Choroid plexus epithelial cell (primary cell): ENCODE data around the gene GCNT4.

Experiments
- DNase-seq: peaks from one replicate; pipeline ENCODE4 v3.0.0-alpha.2; 2010; ENCODE audit warnings: low read depth
- H3K4me3 ChIP-seq: 2 replicates; pipeline ENCODE4 v1.5.1; 2011; ENCODE audit warnings: low read depth, mild to moderate bottlenecking, control low read depth, low read length, moderate library complexity
- TF ChIP-seq, protein P1 (sequence below): conservative IDR thresholded peaks from 2 replicates; pipeline ENCODE4 v1.5.1; 2011; ENCODE audit warnings: low read depth, mild to moderate bottlenecking, control low read depth, inconsistent platforms, low read length, moderate library complexity

The GCNT4 gene

DNA sequence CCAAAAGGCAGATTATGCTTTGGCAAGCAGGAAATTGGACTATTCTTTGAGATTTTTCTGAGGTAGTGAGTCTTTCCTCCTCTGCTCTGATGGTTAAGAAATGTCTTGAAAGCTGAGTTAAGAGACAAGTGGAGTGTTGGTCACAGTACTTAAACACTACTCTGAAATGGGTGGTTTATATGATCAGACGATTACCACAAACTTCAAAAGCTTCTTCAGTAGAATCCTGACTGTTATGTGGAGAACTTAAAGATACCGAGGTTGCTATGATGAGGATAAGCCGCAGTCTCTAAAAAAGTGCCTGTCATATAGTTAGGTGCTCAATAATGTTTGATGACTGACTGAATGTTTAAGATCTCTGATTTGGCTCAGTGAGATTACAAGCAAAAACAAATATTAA is 24.3 kb downstream of the GCNT4 start:
- DNase-seq, result no peak
- H3K4me3 ChIP-seq, result no peak overlapping the region
- TF ChIP-seq, protein P1, sequence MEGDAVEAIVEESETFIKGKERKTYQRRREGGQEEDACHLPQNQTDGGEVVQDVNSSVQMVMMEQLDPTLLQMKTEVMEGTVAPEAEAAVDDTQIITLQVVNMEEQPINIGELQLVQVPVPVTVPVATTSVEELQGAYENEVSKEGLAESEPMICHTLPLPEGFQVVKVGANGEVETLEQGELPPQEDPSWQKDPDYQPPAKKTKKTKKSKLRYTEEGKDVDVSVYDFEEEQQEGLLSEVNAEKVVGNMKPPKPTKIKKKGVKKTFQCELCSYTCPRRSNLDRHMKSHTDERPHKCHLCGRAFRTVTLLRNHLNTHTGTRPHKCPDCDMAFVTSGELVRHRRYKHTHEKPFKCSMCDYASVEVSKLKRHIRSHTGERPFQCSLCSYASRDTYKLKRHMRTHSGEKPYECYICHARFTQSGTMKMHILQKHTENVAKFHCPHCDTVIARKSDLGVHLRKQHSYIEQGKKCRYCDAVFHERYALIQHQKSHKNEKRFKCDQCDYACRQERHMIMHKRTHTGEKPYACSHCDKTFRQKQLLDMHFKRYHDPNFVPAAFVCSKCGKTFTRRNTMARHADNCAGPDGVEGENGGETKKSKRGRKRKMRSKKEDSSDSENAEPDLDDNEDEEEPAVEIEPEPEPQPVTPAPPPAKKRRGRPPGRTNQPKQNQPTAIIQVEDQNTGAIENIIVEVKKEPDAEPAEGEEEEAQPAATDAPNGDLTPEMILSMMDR, result no peak

DNA sequence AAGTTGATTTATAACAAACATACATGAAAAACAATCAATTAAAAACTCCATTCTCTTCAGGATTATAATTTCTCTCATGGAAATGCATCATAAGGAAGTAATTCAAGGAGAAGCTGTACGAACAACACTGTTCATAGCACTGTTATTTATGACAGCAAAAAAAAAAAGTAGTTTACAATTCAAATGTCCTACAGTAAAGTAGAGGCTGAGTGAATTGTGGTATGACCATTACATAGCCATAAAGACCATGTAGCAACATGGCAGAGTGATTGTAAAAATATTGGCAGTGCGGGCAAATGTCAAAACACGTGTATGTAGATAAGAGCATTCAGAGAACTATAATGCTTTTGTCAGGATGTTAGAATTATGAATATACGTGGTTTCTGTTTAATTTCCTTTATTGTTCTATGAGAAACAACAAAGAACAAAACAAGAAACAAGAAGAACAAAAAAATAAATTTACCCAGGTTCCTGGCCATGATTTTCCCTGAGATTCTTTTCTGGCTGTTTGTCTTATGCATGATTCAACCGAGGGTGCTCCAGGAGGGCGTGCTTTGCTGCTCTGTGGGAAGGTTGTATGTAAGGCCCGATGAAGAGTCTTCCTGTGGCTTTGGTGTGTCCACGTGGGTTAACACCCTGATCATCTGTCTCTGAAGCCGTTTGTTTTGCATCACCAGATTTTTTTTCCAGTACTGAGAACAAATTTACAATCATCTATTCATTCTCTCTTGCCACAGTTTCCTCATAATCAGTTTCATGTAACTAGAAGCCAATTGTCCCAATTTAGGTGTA is 28.8 kb downstream of the GCNT4 start:
- no peak overlapping the region for H3K4me3 ChIP-seq
- TF ChIP-seq, protein P1, result no peak
- DNase-seq, result peak; percentile 72

DNA sequence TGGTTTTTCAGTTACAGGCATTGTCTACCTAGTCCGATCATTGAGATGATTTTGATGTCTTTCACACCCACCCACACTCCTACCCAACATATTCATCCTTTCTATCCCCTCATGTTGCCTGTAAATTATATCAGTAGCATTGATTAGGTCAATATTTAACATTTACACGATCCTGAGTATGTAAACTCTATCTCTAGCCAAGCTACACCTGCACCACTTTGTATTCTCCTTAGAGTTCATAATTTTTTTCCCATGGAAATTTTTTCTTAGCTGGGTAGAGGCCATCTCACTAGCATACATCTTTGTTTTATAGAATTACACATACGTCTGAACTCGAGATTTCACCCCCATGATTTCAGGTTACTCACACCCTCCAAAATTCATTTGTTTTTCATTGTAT is 30.6 kb downstream of the GCNT4 start:
- DNase-seq, result no peak
- TF ChIP-seq, protein P1, result no peak
- no peak overlapping the region for H3K4me3 ChIP-seq

DNA sequence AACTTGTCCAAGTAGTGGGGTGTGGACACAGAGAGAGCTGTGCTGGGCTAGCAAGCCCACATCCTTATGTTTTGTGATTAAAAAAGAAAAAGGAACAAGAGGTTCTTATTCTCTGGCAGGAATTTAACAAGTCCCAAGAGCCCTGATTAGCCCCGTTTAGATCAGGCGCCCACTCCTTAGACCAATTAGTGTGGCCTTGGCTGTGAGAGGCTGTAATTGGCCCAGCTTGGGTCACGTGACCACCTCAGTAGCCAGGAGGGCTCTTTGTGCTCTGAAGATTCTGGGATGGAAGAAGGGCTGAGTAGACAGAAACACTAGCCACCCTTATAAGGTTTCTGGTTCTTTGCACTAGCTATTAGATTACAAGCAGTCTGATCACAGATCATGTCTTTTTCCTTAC is 31.1 kb downstream of the GCNT4 start:
- TF ChIP-seq, protein P1, result no peak

DNA sequence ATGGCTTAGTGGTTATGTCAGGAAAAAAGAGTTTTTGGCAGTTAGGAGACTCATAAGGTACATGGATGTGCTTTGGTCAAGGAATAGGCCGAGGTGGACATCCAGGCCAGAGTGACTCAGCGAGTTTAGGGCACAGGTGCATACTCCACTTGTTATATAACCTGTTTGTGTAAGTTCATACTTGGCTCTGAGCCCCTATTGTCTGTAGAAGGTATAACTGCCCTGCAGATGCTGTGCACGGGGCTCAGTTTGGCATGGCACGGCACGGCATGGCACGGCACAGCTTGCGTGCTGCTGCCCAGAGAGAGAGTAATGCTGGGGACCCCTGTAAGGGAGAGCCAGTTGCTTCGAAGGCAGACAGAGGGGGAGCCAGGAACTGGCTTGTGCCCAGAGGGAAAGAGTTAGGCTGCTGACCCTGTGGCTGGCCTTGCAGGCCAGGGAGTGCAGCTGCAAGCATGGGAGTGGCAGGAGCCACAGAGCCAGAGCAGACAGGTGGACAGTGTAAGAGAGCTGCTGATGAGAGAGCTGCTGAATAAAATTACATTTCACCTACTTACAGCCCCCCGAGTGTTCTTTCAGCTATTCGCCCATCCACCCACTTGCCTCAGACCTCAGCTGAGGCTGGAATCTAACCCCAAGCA is 32.2 kb downstream of the GCNT4 start:
- H3K4me3 ChIP-seq, result no peak overlapping the region
- DNase-seq, result no peak
- TF ChIP-seq, protein P1, result no peak

More for the DNA sequence above, 31.1 kb downstream of the GCNT4 start:
- no peak for DNase-seq
- H3K4me3 ChIP-seq, result no peak overlapping the region

DNA sequence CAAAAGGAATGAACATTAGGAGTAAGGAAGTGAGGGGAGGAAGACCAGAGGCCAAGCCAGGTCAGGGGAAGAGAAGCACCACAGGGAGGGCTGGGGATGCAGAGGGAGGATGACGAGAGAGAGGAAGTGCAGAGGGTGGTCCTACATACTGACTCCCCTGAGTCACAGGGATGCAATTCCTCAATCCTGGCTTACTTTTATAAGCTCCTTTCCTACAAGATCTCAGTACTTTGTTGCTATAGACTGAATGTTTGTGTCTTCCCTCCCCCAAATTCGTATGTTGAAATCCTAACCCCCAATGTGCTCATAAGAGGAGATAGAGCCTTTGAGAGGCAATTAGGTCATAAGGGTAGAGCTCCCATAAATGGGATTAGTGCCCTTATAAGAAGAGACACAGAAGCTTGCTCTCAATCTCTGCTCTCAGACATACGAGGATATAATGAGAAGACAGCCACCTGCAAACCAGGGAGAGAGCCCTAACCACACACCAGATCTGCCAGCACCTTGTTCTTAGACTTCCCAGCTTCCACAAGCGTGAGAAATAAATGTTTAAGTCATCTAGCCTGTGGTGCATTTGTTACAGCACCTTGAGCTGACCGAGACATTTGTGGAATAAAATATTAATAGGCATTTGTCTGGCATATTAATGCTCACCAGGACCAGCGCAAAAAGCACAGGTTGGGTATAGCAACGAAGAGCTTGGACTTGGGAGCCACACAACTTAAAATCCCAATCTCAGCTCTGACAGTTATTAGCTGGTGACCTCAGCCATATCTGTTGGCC is 33.4 kb downstream of the GCNT4 start:
- no peak overlapping the region for H3K4me3 ChIP-seq
- TF ChIP-seq, protein P1, result no peak
- DNase-seq, result no peak
